Progenitor cell of endocrine pancreas (in vitro differentiated cells): ENCODE measurements around the gene UGT1A3. TPM values are rescaled to one million over a fixed set of nuclear protein-coding genes. Genes with fewer than 3 reads are reported as not detected.

Source experiments
- DNase-seq: peaks from one replicate; pipeline ENCODE4 v3.0.0; 2021; ENCODE audit warnings: low spot score; ENCODE audit not compliant: unreplicated experiment
- H3K27ac Mint-ChIP-seq: 2 replicates; pipeline ENCODE4 v1.8.0; 2021; ENCODE audit warnings: mild to moderate bottlenecking, moderate library complexity, mixed read lengths
- H3K27me3 Mint-ChIP-seq: 2 replicates; pipeline ENCODE4 v1.8.0; 2021; ENCODE audit warnings: mixed read lengths
- H3K36me3 Mint-ChIP-seq: 2 replicates; pipeline ENCODE4 v1.8.0; 2022; ENCODE audit warnings: mixed read lengths; ENCODE audit not compliant: insufficient read depth
- H3K4me1 Mint-ChIP-seq: 2 replicates; pipeline ENCODE4 v1.8.0; 2021; ENCODE audit warnings: low read depth, mixed read lengths
- H3K4me3 Mint-ChIP-seq: 2 replicates; pipeline ENCODE4 v1.8.0; 2021; ENCODE audit warnings: low read depth, mild to moderate bottlenecking, moderate library complexity, mixed read lengths
- H3K9me3 Mint-ChIP-seq: 2 replicates; pipeline ENCODE4 v1.8.0; 2021; ENCODE audit warnings: low read depth, mixed read lengths
- CTCF ChIP-seq: fragments of 200-600 bp; sonication (generic); IDR thresholded peaks from one replicate; pipeline ENCODE4 v1.5.0; 2021; ENCODE audit warnings: antibody characterized with exemption, mild to moderate bottlenecking; ENCODE audit not compliant: unreplicated experiment
- total RNA-seq: library from RNA; stranded (reverse); gene quantifications from 2 replicates; pipeline ENCODE4 v1.2.1, GENCODE V29; 2021

Gene UGT1A3
- total RNA-seq, 1 donor from 2014 or later: not detected

- H3K36me3 Mint-ChIP-seq: no peaks in the 10 kb centered on the region
- H3K4me1 Mint-ChIP-seq: no peaks in the 10 kb centered on the region
- no peak overlapping the region for H3K27ac Mint-ChIP-seq
Observed at GRCh38 chr2:233801357-233802131, 72.7 kb downstream of the UGT1A3 start.

GRCh38 chr2:233802132-233802815, 73.4 kb downstream of the UGT1A3 start:
- H3K36me3 Mint-ChIP-seq: no peaks in the 10 kb centered on the region
- no peak for DNase-seq
- no peak for TF ChIP-seq CTCF

More at GRCh38 chr2:233801357-233802131, 72.7 kb downstream of the UGT1A3 start:
- peaks cover 26% of the 10 kb centered on the region for H3K27me3 Mint-ChIP-seq
- no peak for TF ChIP-seq CTCF
- no peak overlapping the region for H3K4me3 Mint-ChIP-seq
- no peak for DNase-seq
- H3K9me3 Mint-ChIP-seq: peaks cover 5% of the 10 kb centered on the region

DNA sequence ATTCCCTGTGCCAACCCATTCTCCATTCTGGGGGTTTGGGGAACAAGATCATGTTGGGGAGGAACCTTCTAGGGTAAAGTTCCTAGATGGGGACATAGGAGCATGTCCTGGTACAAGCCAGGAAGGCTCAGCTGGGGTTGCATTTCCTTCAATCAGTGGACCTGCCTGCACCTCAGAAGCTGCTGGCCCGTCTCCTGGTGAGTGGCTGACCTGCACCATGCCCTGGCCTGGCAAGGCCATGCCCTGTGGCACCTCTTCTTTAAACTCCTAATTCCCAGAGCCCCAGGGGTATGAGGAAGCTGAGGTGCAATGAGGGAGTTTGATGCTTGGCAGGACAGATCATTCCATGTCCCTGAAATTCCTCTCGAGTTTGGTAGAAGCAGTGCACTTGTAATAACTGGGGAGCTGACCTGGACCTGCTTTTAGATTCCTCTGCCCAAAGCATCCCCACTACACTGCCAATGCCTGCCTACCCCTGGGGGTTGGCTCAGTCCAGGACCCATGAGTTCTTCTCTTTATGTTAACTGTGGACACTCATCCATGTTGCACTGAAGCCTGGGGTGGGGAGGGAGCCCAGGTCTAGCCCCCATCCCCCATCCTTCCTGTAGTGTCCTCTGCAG, 74.6 kb downstream of the UGT1A3 start:
- no peaks in the 10 kb centered on the region for H3K4me1 Mint-ChIP-seq
- no peaks in the 10 kb centered on the region for H3K36me3 Mint-ChIP-seq
- H3K27me3 Mint-ChIP-seq: peaks cover 26% of the 10 kb centered on the region
- no peak for TF ChIP-seq CTCF
- peak; percentile 6 for DNase-seq
- no peak overlapping the region for H3K27ac Mint-ChIP-seq
- peaks cover 5% of the 10 kb centered on the region for H3K9me3 Mint-ChIP-seq
- H3K4me3 Mint-ChIP-seq: no peak overlapping the region

More at GRCh38 chr2:233802132-233802815, 73.4 kb downstream of the UGT1A3 start:
- peaks cover 26% of the 10 kb centered on the region for H3K27me3 Mint-ChIP-seq
- H3K9me3 Mint-ChIP-seq: peaks cover 5% of the 10 kb centered on the region
- H3K4me1 Mint-ChIP-seq: no peaks in the 10 kb centered on the region
- H3K27ac Mint-ChIP-seq: no peak overlapping the region
- no peak overlapping the region for H3K4me3 Mint-ChIP-seq

- TF ChIP-seq CTCF: no peak
- DNase-seq: no peak
- Mint-ChIP-seq H3K27me3 (peaks cover 25% of the 10 kb centered on the region), H3K36me3 (no peaks in the 10 kb centered on the region), H3K9me3 (peaks cover 5% of the 10 kb centered on the region), H3K27ac (no peak overlapping the region), H3K4me3 (no peak overlapping the region), H3K4me1 (no peaks in the 10 kb centered on the region)
Observed at GRCh38 chr2:233803994-233804393, 75.2 kb downstream of the UGT1A3 start.

GRCh38 chr2:233807215-233807865, 78.5 kb downstream of the UGT1A3 start:
- H3K4me3 Mint-ChIP-seq: no peak overlapping the region
- DNase-seq: peak; percentile 4
- no peak for TF ChIP-seq CTCF
- no peaks in the 10 kb centered on the region for H3K9me3 Mint-ChIP-seq
- no peaks in the 10 kb centered on the region for H3K4me1 Mint-ChIP-seq
- H3K36me3 Mint-ChIP-seq: no peaks in the 10 kb centered on the region
- H3K27ac Mint-ChIP-seq: no peak overlapping the region
- H3K27me3 Mint-ChIP-seq: peaks cover 23% of the 10 kb centered on the region
